HG03108 (cell line): ENCODE measurements around the gene DYRK3.
A peak's percentile ranks its signal among the peaks of the same experiment; 100 is the strongest.
"Not testable (repeated sequence)": the region's sequence is repeated elsewhere in the genome, so short reads cannot be mapped to it uniquely, and the experiment has no call there.

ENCODE experiments used
- ATAC-seq: cut with Tn5 transposase; IDR thresholded peaks from one replicate; pipeline ENCODE4 v1.9.1; 2021; ENCODE audit warnings: moderate library complexity; ENCODE audit not compliant: unreplicated experiment

Gene DYRK3

GRCh38 chr1:206635080-206635977 lies at the start of gene DYRK3:
TSS of gene DYRK3 (plus strand) at chr1:206635536. CDS start at chr1:206635704, 168 bp downstream.
- ATAC-seq, result peak; percentile 89

GRCh38 chr1:206586501-206587445 lies 48.6 kb upstream of the DYRK3 start:
- no peak for ATAC-seq

GRCh38 chr1:206587904-206588303 lies 47.4 kb upstream of the DYRK3 start:
- ATAC-seq, result no peak

GRCh38 chr1:206588492-206588891 lies 46.8 kb upstream of the DYRK3 start:
- ATAC-seq, result no peak

GRCh38 chr1:206589206-206589605 lies 46.1 kb upstream of the DYRK3 start:
- no peak for ATAC-seq

GRCh38 chr1:206590025-206590758 lies 45.1 kb upstream of the DYRK3 start:
- ATAC-seq, result no peak

- ATAC-seq, result no peak
These were observed 44.1 kb upstream of the DYRK3 start for GRCh38 chr1:206591226-206591625.

GRCh38 chr1:206591696-206592095 lies 43.6 kb upstream of the DYRK3 start:
- ATAC-seq, result no peak

GRCh38 chr1:206593351-206593925 lies 41.9 kb upstream of the DYRK3 start:
- no peak for ATAC-seq

GRCh38 chr1:206595581-206596318 lies 39.6 kb upstream of the DYRK3 start:
- ATAC-seq, result no peak

- no peak for ATAC-seq
These were observed 39.0 kb upstream of the DYRK3 start for GRCh38 chr1:206596319-206596666.

GRCh38 chr1:206600527-206600926 lies 34.8 kb upstream of the DYRK3 start:
- no peak for ATAC-seq

GRCh38 chr1:206604861-206605260 lies 30.5 kb upstream of the DYRK3 start:
- no peak for ATAC-seq

- ATAC-seq, result no peak
These were observed 28.5 kb upstream of the DYRK3 start for GRCh38 chr1:206606867-206607266.

GRCh38 chr1:206608108-206608698 lies 27.1 kb upstream of the DYRK3 start:
- ATAC-seq, result no peak

GRCh38 chr1:206609229-206609991 lies 25.9 kb upstream of the DYRK3 start:
- ATAC-seq, result no peak

- ATAC-seq, result peak; percentile 79
These were observed 23.0 kb upstream of the DYRK3 start, which contains the start of gene EIF2D for GRCh38 chr1:206612129-206612876. TSS of gene EIF2D (minus strand) at chr1:206612465. CDS start at chr1:206612342, 123 bp downstream.

- not testable (repeated sequence) for ATAC-seq
These were observed 8.9 kb upstream of the DYRK3 start for GRCh38 chr1:206626396-206626795.
